Measurements from ENCODE around the gene WWTR1.

- no peak for TF ChIP-seq CTCF (IDR thresholded peaks at IDR 0.05 in 4 of 5, conservative IDR thresholded peaks at IDR 0.05 in 1 of 5)
- no peak for TF ChIP-seq POLR2A (IDR thresholded peaks at IDR 0.05)
Measured at GRCh38 chr3:149619136-149619535, 38.7 kb downstream of the WWTR1 start.
